ENCODE results near the gene INSR.
"Not testable (repeated sequence)": the region's sequence is repeated elsewhere in the genome, so short reads cannot be mapped to it uniquely, and the experiment has no call there.

INSR gene

GRCh38 chr19:7078008-7078407, 216.2 kb downstream of the INSR start:
- no peak for DNase-seq

GRCh38 chr19:7076151-7076550, 218.1 kb downstream of the INSR start:
- DNase-seq, result no peak

- DNase-seq, result no peak
These were observed 219.4 kb downstream of the INSR start for GRCh38 chr19:7074705-7075282.

- no peak for DNase-seq
These were observed 221.7 kb downstream of the INSR start for GRCh38 chr19:7072541-7072940.

- DNase-seq, result no peak
These were observed 224.3 kb downstream of the INSR start for GRCh38 chr19:7069904-7070226.

GRCh38 chr19:7069042-7069903, 224.9 kb downstream of the INSR start, which contains the start of gene ZNF557:
ZNF557 (plus strand) TSS chr19:7069703; CDS start chr19:7075075, 5,372 bp downstream.
- peak; percentile 92 for DNase-seq

GRCh38 chr19:7068599-7068998, 225.6 kb downstream of the INSR start:
- no peak for DNase-seq

GRCh38 chr19:7067716-7068115, 226.5 kb downstream of the INSR start:
- no peak for DNase-seq

GRCh38 chr19:7067122-7067521, 227.1 kb downstream of the INSR start:
- not testable (repeated sequence) for DNase-seq

GRCh38 chr19:7063764-7064418, 230.3 kb downstream of the INSR start:
- no peak for DNase-seq

GRCh38 chr19:7063339-7063738, 230.9 kb downstream of the INSR start:
- no peak for DNase-seq
